ENCODE data around the gene ENHO. TPM values are rescaled to one million over a fixed set of nuclear protein-coding genes. Genes with fewer than 3 reads are reported as not detected.

The ENHO gene
- total RNA-seq, 1 donor from 2014 or later = 1.6 TPM

DNA sequence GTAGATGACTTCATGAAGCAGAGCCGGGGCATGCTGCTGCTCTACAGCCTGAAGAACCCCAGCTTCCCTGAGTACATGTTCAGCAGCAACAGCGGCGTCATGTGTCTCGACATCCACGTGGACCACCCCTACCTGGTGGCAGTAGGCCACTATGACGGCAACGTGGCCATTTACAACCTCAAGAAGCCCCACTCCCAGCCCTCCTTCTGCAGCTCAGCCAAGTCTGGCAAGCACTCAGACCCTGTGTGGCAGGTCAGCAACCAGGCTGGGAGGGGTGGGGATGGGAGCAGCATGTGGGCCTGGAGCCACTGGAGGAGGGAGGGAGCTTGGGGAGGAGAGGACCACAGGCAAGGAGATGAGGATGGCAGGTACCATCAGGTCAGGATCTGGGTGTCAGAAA, 16.2 kb downstream of the ENHO start:
- Mint-ChIP-seq H3K27me3 (ENCODE audit: low read depth) (peaks cover 32% of the 10 kb centered on the region), H3K4me3 (ENCODE audit: unreplicated experiment) (no peak overlapping the region), H3K9me3 (ENCODE audit: low read depth) (peaks cover 5% of the 10 kb centered on the region), H3K36me3 (ENCODE audit: low read depth) (peaks cover 2% of the 10 kb centered on the region), H3K27ac (ENCODE audit: unreplicated experiment) (no peak overlapping the region), H3K4me1 (ENCODE audit: low read depth) (peaks cover 19% of the 10 kb centered on the region)
- DNase-seq (ENCODE audit: low spot score) = no peak
- TF ChIP-seq, protein P1, sequence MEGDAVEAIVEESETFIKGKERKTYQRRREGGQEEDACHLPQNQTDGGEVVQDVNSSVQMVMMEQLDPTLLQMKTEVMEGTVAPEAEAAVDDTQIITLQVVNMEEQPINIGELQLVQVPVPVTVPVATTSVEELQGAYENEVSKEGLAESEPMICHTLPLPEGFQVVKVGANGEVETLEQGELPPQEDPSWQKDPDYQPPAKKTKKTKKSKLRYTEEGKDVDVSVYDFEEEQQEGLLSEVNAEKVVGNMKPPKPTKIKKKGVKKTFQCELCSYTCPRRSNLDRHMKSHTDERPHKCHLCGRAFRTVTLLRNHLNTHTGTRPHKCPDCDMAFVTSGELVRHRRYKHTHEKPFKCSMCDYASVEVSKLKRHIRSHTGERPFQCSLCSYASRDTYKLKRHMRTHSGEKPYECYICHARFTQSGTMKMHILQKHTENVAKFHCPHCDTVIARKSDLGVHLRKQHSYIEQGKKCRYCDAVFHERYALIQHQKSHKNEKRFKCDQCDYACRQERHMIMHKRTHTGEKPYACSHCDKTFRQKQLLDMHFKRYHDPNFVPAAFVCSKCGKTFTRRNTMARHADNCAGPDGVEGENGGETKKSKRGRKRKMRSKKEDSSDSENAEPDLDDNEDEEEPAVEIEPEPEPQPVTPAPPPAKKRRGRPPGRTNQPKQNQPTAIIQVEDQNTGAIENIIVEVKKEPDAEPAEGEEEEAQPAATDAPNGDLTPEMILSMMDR (IDR thresholded peaks at IDR 0.05) = no peak

DNA sequence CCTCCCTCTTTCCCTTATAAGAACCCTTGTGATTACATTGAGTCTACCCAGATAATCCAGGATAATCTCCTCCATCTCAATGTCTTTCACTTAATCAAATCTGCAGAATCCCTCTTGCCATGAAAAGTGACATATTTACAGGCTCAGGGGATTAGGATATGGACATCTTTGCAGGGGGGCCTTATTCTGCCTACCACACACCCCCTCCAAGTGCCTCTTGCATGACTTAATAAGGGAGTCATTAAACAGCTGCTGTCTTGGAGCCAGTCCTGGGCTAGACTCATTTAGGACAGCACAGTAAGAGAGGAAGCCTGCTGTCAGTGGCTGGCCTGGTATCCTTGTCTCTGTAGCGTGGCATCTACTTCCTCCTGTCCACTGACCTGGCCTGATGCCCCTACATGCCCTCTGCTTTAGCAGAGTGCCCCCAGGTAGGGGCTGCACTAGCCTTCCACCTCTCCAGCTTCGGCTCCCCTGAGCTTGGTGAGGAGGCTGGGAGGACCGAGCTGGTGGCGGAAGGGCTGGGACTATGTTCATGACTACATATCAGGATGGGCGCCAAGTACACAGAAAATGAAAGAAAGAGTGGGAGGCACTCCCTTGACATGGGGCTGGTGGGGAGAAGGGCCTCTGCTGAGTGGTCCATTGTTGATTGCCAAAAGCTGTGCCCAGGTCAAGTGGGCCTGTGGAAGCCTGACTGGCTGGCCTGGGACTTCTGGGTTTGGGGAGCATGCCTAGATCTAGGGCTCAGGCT, 17.2 kb downstream of the ENHO start:
- H3K27me3 Mint-ChIP-seq (ENCODE audit: low read depth) = peaks cover 28% of the 10 kb centered on the region
- H3K27ac Mint-ChIP-seq (ENCODE audit: unreplicated experiment) = no peak overlapping the region
- peaks cover 2% of the 10 kb centered on the region for H3K36me3 Mint-ChIP-seq (ENCODE audit: low read depth)
- H3K9me3 Mint-ChIP-seq (ENCODE audit: low read depth) = peaks cover 5% of the 10 kb centered on the region
- no peak overlapping the region for H3K4me3 Mint-ChIP-seq (ENCODE audit: unreplicated experiment)
- DNase-seq (ENCODE audit: low spot score) = no peak
- peaks cover 19% of the 10 kb centered on the region for H3K4me1 Mint-ChIP-seq (ENCODE audit: low read depth)
- TF ChIP-seq, protein P1 (IDR thresholded peaks at IDR 0.05) = no peak

DNA sequence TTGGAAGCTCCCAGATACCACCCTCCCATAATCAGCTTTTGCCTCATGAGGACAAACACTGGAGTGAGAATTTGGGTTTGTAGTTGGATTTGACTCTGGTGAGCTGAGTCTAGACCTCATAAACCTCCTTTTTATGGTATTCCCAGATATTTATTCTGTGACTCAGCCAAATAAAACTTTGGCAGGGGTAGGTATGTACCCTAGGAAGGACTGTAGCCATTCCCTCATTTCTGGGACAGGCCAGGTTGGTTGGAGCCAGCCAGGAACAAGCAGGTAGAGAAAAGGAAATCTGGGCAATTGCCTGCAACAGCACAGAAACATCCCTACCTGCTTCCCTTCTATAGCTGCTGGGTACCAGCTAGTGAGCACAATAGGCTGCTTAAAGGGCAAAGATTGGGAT, 19.4 kb downstream of the ENHO start:
- DNase-seq (ENCODE audit: low spot score) = no peak
- Mint-ChIP-seq H3K27me3 (ENCODE audit: low read depth) (peaks cover 32% of the 10 kb centered on the region), H3K9me3 (ENCODE audit: low read depth) (peaks cover 5% of the 10 kb centered on the region), H3K36me3 (ENCODE audit: low read depth) (peaks cover 2% of the 10 kb centered on the region), H3K4me1 (ENCODE audit: low read depth) (peaks cover 19% of the 10 kb centered on the region), H3K4me3 (ENCODE audit: unreplicated experiment) (no peak overlapping the region), H3K27ac (ENCODE audit: unreplicated experiment) (no peak overlapping the region)
- TF ChIP-seq, protein P1 (IDR thresholded peaks at IDR 0.05) = no peak

- Mint-ChIP-seq H3K36me3 (ENCODE audit: low read depth) (peaks cover 2% of the 10 kb centered on the region), H3K27me3 (ENCODE audit: low read depth) (peaks cover 36% of the 10 kb centered on the region)
- TF ChIP-seq, protein P1 (IDR thresholded peaks at IDR 0.05) = no peak
Measured at GRCh38 chr9:34502891-34503290, 19.9 kb downstream of the ENHO start.

GRCh38 chr9:34502471-34502870, 20.3 kb downstream of the ENHO start:
- peaks cover 40% of the 10 kb centered on the region for H3K27me3 Mint-ChIP-seq (ENCODE audit: low read depth)
- TF ChIP-seq, protein P1 (IDR thresholded peaks at IDR 0.05) = no peak
- H3K27ac Mint-ChIP-seq (ENCODE audit: unreplicated experiment) = peak overlapping the region; percentile 8
- H3K4me1 Mint-ChIP-seq (ENCODE audit: low read depth) = peaks cover 19% of the 10 kb centered on the region
- H3K36me3 Mint-ChIP-seq (ENCODE audit: low read depth) = peaks cover 3% of the 10 kb centered on the region
- H3K9me3 Mint-ChIP-seq (ENCODE audit: low read depth) = peaks cover 5% of the 10 kb centered on the region
- no peak overlapping the region for H3K4me3 Mint-ChIP-seq (ENCODE audit: unreplicated experiment)
- DNase-seq (ENCODE audit: low spot score) = no peak

More at GRCh38 chr9:34502891-34503290, 19.9 kb downstream of the ENHO start:
- peaks cover 19% of the 10 kb centered on the region for H3K4me1 Mint-ChIP-seq (ENCODE audit: low read depth)
- no peak for DNase-seq (ENCODE audit: low spot score)
- no peak overlapping the region for H3K4me3 Mint-ChIP-seq (ENCODE audit: unreplicated experiment)
- H3K27ac Mint-ChIP-seq (ENCODE audit: unreplicated experiment) = peak overlapping the region; percentile 8
- H3K9me3 Mint-ChIP-seq (ENCODE audit: low read depth) = peaks cover 5% of the 10 kb centered on the region
